ENCODE results near the gene KDM1A. TPM values are rescaled to one million over a fixed set of nuclear protein-coding genes. Genes with fewer than 3 reads are reported as not detected.

Gene KDM1A
- total and polyA plus RNA-seq, 2 of the 13 experiments (the other 11 are each of a cell fraction or from before 2014, with no cell fraction given) = 81.3 to 173 TPM

GRCh38 chr1:23019094-23019862 is at the start of gene KDM1A (continued):
- no peak for TF ChIP-seq BCLAF1 (IDR thresholded peaks at IDR 0.05)
- TF ChIP-seq GZF1 (CRISPR knock-in tag; IDR thresholded peaks at IDR 0.05) = no peak
- TF ChIP-seq GPBP1L1 (CRISPR knock-in tag; IDR thresholded peaks at IDR 0.05) = no peak
- no peak; the same call in 1 of the 2 replicates for TF ChIP-seq FOXM1 (CRISPR knock-in tag; IDR thresholded peaks at IDR 0.05)
- TF ChIP-seq BHLHE40 (IDR thresholded peaks at IDR 0.05; ENCODE audit: low read length) = peak; percentile 57
- TF ChIP-seq TRAFD1 (CRISPR knock-in tag; IDR thresholded peaks at IDR 0.05; ENCODE audit: borderline replicate concordance) = no peak
- TF ChIP-seq HDAC6 (IDR thresholded peaks at IDR 0.05; ENCODE audit: low read depth, low read length) = no peak
- peak; percentile 81; the same call in 1 of the 2 replicates for TF ChIP-seq ZNF441 (CRISPR knock-in tag; IDR thresholded peaks at IDR 0.05; ENCODE audit: borderline replicate concordance)
- 0 out of 2 replicates have a peak, but pooled peaks have one; percentile 40 for TF ChIP-seq FOXC1 (CRISPR knock-in tag; IDR thresholded peaks at IDR 0.05; ENCODE audit: borderline replicate concordance)
- no peak for TF ChIP-seq SUZ12 (IDR thresholded peaks at IDR 0.05; ENCODE audit: low read depth, low read length)
- TF ChIP-seq KDM4B (CRISPR knock-in tag; IDR thresholded peaks at IDR 0.05) = peak; percentile 88; the same call in 1 of the 2 replicates
- TF ChIP-seq PLSCR1 (CRISPR knock-in tag; IDR thresholded peaks at IDR 0.05; ENCODE audit: borderline replicate concordance) = peak; percentile 77; the same call in 1 of the 2 replicates
- peak; percentile 92 for TF ChIP-seq ELF3 (CRISPR knock-in tag; IDR thresholded peaks at IDR 0.05)
- peak; percentile 85 for TF ChIP-seq PITX1 (CRISPR knock-in tag; IDR thresholded peaks at IDR 0.05)
- TF ChIP-seq YEATS4 (CRISPR knock-in tag; IDR thresholded peaks at IDR 0.05; ENCODE audit: borderline replicate concordance) = peak; percentile 88
- TF ChIP-seq IKZF5 (CRISPR knock-in tag; IDR thresholded peaks at IDR 0.05) = peak; percentile 98
- no peak for TF ChIP-seq ZBTB10 (CRISPR knock-in tag; IDR thresholded peaks at IDR 0.05; ENCODE audit: borderline replicate concordance)
- TF ChIP-seq ZNF776 (CRISPR knock-in tag; IDR thresholded peaks at IDR 0.05) = peak; percentile 89; the same call in 1 of the 2 replicates

Measured in HepG2 (cell line).